GM18520 (cell line): ENCODE measurements around the gene EEFSEC.

Source experiments
- ATAC-seq: cut with Tn5 transposase; IDR thresholded peaks from one replicate; pipeline ENCODE4 v1.9.1; 2021; ENCODE audit not compliant: unreplicated experiment

The EEFSEC gene

GRCh38 chr3:128457937-128458336 is 304.7 kb downstream of the EEFSEC start:
- ATAC-seq, result no peak
